DOHH2 (cell line): ENCODE data around the gene FZD7.

Experiments used
- EZH2phosphoT487 ChIP-seq: fragments of 200-600 bp; sonication (generic); IDR thresholded peaks from 2 replicates; pipeline ENCODE4 v1.6.1; 2017; ENCODE audit warnings: borderline replicate concordance, mild to moderate bottlenecking, antibody characterized with exemption, low read length, moderate library complexity, mixed read lengths
- TF ChIP-seq, protein P1 (sequence below): fragments of 200-600 bp; sonication (generic); IDR thresholded peaks from one replicate; pipeline ENCODE4 v1.5.1; 2014; ENCODE audit warnings: antibody characterized with exemption, mild to moderate bottlenecking, low read depth, low read length; ENCODE audit not compliant: poor library complexity, severe bottlenecking

DNA sequence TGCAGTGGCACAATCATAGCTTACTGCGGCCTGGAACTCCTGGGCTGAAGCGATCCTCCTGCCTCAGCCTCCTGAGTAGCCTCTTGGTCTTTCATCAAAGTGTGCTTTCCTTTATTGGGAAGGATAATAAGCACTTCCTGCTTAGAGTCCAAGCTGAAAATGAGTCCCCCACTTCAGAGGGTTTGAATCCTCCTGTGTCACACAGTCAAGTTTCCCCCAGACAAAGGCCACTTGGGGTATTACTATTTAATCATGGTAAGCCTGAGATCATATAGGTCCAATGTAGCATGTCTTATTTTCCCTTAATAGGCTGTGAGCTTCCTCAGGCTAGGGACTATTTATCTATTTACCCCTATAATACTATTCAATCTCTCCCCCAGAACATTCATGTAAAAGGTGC, 28.0 kb downstream of the FZD7 start:
- TF ChIP-seq, protein P1, sequence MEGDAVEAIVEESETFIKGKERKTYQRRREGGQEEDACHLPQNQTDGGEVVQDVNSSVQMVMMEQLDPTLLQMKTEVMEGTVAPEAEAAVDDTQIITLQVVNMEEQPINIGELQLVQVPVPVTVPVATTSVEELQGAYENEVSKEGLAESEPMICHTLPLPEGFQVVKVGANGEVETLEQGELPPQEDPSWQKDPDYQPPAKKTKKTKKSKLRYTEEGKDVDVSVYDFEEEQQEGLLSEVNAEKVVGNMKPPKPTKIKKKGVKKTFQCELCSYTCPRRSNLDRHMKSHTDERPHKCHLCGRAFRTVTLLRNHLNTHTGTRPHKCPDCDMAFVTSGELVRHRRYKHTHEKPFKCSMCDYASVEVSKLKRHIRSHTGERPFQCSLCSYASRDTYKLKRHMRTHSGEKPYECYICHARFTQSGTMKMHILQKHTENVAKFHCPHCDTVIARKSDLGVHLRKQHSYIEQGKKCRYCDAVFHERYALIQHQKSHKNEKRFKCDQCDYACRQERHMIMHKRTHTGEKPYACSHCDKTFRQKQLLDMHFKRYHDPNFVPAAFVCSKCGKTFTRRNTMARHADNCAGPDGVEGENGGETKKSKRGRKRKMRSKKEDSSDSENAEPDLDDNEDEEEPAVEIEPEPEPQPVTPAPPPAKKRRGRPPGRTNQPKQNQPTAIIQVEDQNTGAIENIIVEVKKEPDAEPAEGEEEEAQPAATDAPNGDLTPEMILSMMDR = no peak
- TF ChIP-seq EZH2phosphoT487 = no peak
